ENCODE measurements around the gene CSMD2.

DNA sequence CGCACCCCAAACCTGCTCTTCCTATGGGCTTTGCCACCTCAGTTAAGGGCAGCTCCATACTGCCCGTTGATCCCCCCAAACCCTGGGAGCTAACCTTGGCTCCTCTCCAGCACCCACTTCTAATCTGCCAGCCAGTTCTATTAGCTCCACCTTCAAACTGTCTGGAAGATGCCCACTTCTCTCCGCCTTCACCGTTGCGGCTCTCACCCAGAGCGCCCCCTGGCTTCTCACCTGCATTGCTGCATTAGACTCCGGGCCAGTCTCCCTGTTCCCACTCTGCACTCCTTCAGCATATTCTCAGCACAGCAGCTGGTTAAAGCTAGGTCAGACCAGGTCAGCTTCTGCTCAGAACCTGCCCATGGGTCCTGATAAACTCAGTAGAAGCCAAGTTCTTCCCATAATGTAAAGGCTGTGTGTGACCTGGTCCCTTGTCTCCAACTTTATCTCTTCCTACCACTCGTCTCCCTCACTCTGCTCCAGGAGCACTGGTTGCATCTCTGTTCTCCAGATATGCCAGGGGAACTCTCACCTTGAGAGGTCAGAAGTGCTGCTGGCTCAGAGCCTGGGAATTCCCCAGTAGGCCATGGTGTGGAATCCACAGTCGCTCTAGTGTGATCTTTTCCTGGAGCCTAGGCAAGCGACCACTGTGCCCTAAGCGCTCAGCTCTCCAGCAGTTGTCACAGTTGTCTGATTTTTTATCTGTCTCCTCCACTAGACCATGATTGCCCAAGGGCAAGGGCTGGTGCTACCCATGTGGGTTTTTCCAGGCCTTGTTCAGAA lies 150.9 kb downstream of the CSMD2 start:
- TF ChIP-seq, protein P1, sequence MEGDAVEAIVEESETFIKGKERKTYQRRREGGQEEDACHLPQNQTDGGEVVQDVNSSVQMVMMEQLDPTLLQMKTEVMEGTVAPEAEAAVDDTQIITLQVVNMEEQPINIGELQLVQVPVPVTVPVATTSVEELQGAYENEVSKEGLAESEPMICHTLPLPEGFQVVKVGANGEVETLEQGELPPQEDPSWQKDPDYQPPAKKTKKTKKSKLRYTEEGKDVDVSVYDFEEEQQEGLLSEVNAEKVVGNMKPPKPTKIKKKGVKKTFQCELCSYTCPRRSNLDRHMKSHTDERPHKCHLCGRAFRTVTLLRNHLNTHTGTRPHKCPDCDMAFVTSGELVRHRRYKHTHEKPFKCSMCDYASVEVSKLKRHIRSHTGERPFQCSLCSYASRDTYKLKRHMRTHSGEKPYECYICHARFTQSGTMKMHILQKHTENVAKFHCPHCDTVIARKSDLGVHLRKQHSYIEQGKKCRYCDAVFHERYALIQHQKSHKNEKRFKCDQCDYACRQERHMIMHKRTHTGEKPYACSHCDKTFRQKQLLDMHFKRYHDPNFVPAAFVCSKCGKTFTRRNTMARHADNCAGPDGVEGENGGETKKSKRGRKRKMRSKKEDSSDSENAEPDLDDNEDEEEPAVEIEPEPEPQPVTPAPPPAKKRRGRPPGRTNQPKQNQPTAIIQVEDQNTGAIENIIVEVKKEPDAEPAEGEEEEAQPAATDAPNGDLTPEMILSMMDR (conservative IDR thresholded peaks at IDR 0.05 in 1 of 2, IDR thresholded peaks at IDR 0.05 in 1 of 2; ENCODE audit: low read depth in 1 of 2, low read length in 2 of 2) = peak; percentile 40 to 43
- TF ChIP-seq EZH2 (IDR thresholded peaks at IDR 0.05; ENCODE audit: low read length, missing control alignments) = no peak
